HS-27A (cell line): Measurements from ENCODE around the gene C3orf49.

Source experiments
- DNase-seq: peaks from one replicate; pipeline ENCODE4 v3.0.0-alpha.2; 2012; ENCODE audit warnings: low read depth, missing footprints

Gene C3orf49

GRCh38 chr3:63851287-63851686 lies 32.2 kb downstream of the C3orf49 start:
- no peak for DNase-seq

GRCh38 chr3:63853106-63853505 lies 34.0 kb downstream of the C3orf49 start:
- DNase-seq: no peak

GRCh38 chr3:63855333-63855940 lies 36.3 kb downstream of the C3orf49 start:
- no peak for DNase-seq

- no peak for DNase-seq
Measured at GRCh38 chr3:63857311-63857710, 38.2 kb downstream of the C3orf49 start.

- no peak for DNase-seq
Measured at GRCh38 chr3:63860776-63861175, 41.7 kb downstream of the C3orf49 start.

- no peak for DNase-seq
Measured at GRCh38 chr3:63861306-63861705, 42.2 kb downstream of the C3orf49 start.

GRCh38 chr3:63862804-63863149 lies 43.7 kb downstream of the C3orf49 start:
- no peak for DNase-seq

- no peak for DNase-seq
Measured at GRCh38 chr3:63863150-63864007, 44.3 kb downstream of the C3orf49 start, which contains the start of the genes ATXN7 and THOC7. TSS of gene ATXN7 (plus strand) at chr3:63863867. CDS start at chr3:63912599, 48,732 bp downstream. TSS of gene THOC7 (minus strand) at chr3:63863805. CDS start at chr3:63863790, 15 bp downstream.

- DNase-seq: no peak
Measured at GRCh38 chr3:63864008-63864964, 45.2 kb downstream of the C3orf49 start.

GRCh38 chr3:63864965-63865327 lies 45.8 kb downstream of the C3orf49 start:
- DNase-seq: no peak

GRCh38 chr3:63867225-63867624 lies 48.1 kb downstream of the C3orf49 start:
- DNase-seq: no peak

GRCh38 chr3:63869940-63870614 lies 51.0 kb downstream of the C3orf49 start:
- no peak for DNase-seq

GRCh38 chr3:63870615-63871005 lies 51.5 kb downstream of the C3orf49 start:
- DNase-seq: no peak

- peak; percentile 64 for DNase-seq
Measured at GRCh38 chr3:63872135-63872924, 53.2 kb downstream of the C3orf49 start.

GRCh38 chr3:63874769-63875168 lies 55.7 kb downstream of the C3orf49 start:
- DNase-seq: no peak

- no peak for DNase-seq
Measured at GRCh38 chr3:63875510-63875909, 56.4 kb downstream of the C3orf49 start.

GRCh38 chr3:63876260-63876659 lies 57.2 kb downstream of the C3orf49 start:
- no peak for DNase-seq

- DNase-seq: no peak
Measured at GRCh38 chr3:63877737-63878393, 58.8 kb downstream of the C3orf49 start.

GRCh38 chr3:63878394-63879060 lies 59.4 kb downstream of the C3orf49 start:
- no peak for DNase-seq

GRCh38 chr3:63880653-63881052 lies 61.6 kb downstream of the C3orf49 start:
- DNase-seq: no peak
